Astrocyte (in vitro differentiated cells and primary cell): ENCODE measurements around the gene LZTR1. TPM values are rescaled to one million over a fixed set of nuclear protein-coding genes. Genes with fewer than 3 reads are reported as not detected.
"Not testable (repeated sequence)": the region's sequence is repeated elsewhere in the genome, so short reads cannot be mapped to it uniquely, and the experiment has no call there.

ENCODE experiments used
- DNase-seq: peaks from one replicate; pipeline ENCODE4 v3.0.0-alpha.2; 2010; ENCODE audit warnings: low read depth
- FAIRE-seq: peaks from 2 replicates; lab custom pipeline; 2011; peaks lifted over from hg19 to GRCh38; lab: Jason Lieb, UNC
- H2AFZ ChIP-seq: 2 replicates; pipeline ENCODE4 v1.6.0; 2012; ENCODE audit warnings: low read depth, low read length, inconsistent platforms
- H3K27ac ChIP-seq: 2 replicates; pipeline ENCODE4 v1.5.1; 2011; ENCODE audit warnings: low read depth, low read length, inconsistent platforms
- H3K27me3 ChIP-seq: 2 replicates; pipeline ENCODE4 v1.6.0; 2011; ENCODE audit warnings: low read length, inconsistent platforms; ENCODE audit not compliant: insufficient read depth
- H3K36me3 ChIP-seq: 2 replicates; pipeline ENCODE4 v1.5.1; 2011; ENCODE audit warnings: low read length, inconsistent platforms; ENCODE audit not compliant: insufficient read depth
- H3K4me1 ChIP-seq: 2 replicates; pipeline ENCODE4 v1.5.1; 2011; ENCODE audit warnings: low read length, inconsistent platforms; ENCODE audit not compliant: insufficient read depth
- H3K4me2 ChIP-seq: 2 replicates; pipeline ENCODE4 v1.6.0; 2012; ENCODE audit warnings: low read length, inconsistent platforms
- H3K4me3 ChIP-seq: 2 replicates; pipeline ENCODE4 v1.5.1; 2011; ENCODE audit warnings: low read depth, mild to moderate bottlenecking, low read length, inconsistent platforms; ENCODE audit not compliant: insufficient read depth
- H3K79me2 ChIP-seq: 2 replicates; pipeline ENCODE4 v1.6.0; 2012; ENCODE audit warnings: mild to moderate bottlenecking, low read length, inconsistent platforms; ENCODE audit not compliant: insufficient read depth
- H3K9ac ChIP-seq: 2 replicates; pipeline ENCODE4 v1.6.0; 2012; ENCODE audit warnings: mild to moderate bottlenecking, low read length, inconsistent platforms
- H3K9me3 ChIP-seq: 2 replicates; pipeline ENCODE4 v1.5.1; 2012; ENCODE audit warnings: low read depth, mild to moderate bottlenecking, low read length, inconsistent platforms; ENCODE audit not compliant: insufficient read depth
- H4K20me1 ChIP-seq: 2 replicates; pipeline ENCODE4 v1.6.0; 2012; ENCODE audit warnings: low read length, inconsistent platforms; ENCODE audit not compliant: insufficient read depth
- H3K27ac Mint-ChIP-seq: one replicate; pipeline ENCODE4 v1.8.0; 2021; ENCODE audit warnings: mild to moderate bottlenecking, mixed read lengths; ENCODE audit not compliant: unreplicated experiment
- H3K27me3 Mint-ChIP-seq: one replicate; pipeline ENCODE4 v1.8.0; 2021; ENCODE audit warnings: low read depth, mixed read lengths; ENCODE audit not compliant: unreplicated experiment
- H3K36me3 Mint-ChIP-seq: one replicate; pipeline ENCODE4 v1.8.0; 2021; ENCODE audit warnings: low read depth, mixed read lengths; ENCODE audit not compliant: unreplicated experiment
- H3K4me1 Mint-ChIP-seq: one replicate; pipeline ENCODE4 v1.8.0; 2021; ENCODE audit warnings: low read depth, mixed read lengths; ENCODE audit not compliant: unreplicated experiment
- H3K4me3 Mint-ChIP-seq: one replicate; pipeline ENCODE4 v1.8.0; 2021; ENCODE audit warnings: mild to moderate bottlenecking, moderate library complexity, mixed read lengths; ENCODE audit not compliant: unreplicated experiment
- H3K9me3 Mint-ChIP-seq: one replicate; pipeline ENCODE4 v1.8.0; 2021; ENCODE audit warnings: mild to moderate bottlenecking, mixed read lengths; ENCODE audit not compliant: unreplicated experiment
- CTCF ChIP-seq: IDR thresholded peaks from 2 replicates; pipeline ENCODE4 v1.5.1; 2011; ENCODE audit warnings: low read depth, mild to moderate bottlenecking, inconsistent platforms, low read length, moderate library complexity; ENCODE audit not compliant: insufficient read depth
- EZH2 ChIP-seq: IDR thresholded peaks from 2 replicates; pipeline ENCODE4 v1.6.1; 2012; ENCODE audit warnings: mild to moderate bottlenecking, low read length, inconsistent platforms; ENCODE audit not compliant: insufficient read depth
- total RNA-seq: library from RNA; stranded (reverse); gene quantifications from 2 replicates; pipeline ENCODE4 v1.2.1, GENCODE V29; 2021

Gene LZTR1
- total RNA-seq, 1 donor from 2014 or later = 62.0 TPM

GRCh38 chr22:21001601-21002325 is 19.7 kb downstream of the LZTR1 start, which contains the start of gene THAP7:
Gene THAP7 (minus strand): TSS chr22:21002118. CDS start chr22:21001911, 207 bp downstream.
- H4K20me1 ChIP-seq = peaks cover 27% of the 10 kb centered on the region
- H3K27me3 ChIP-seq = no peaks in the 10 kb centered on the region
- H3K4me2 ChIP-seq = peak within 1 kb of the TSS; percentile 96
- TF ChIP-seq EZH2 = no peak
- TF ChIP-seq CTCF = no peak
- H3K36me3 ChIP-seq = no peaks in the 10 kb centered on the region
- Mint-ChIP-seq H3K9me3 (no peaks in the 10 kb centered on the region), H3K27ac (peak within 1 kb of the TSS; percentile 97), H3K4me3 (peak within 1 kb of the TSS; percentile 95), H3K4me1 (no peaks in the 10 kb centered on the region), H3K27me3 (no peaks in the 10 kb centered on the region), H3K36me3 (no peaks in the 10 kb centered on the region)
- H3K79me2 ChIP-seq = peaks cover 40% of the 10 kb centered on the region
- H3K27ac ChIP-seq = peak within 1 kb of the TSS; percentile 98
- FAIRE-seq = no peak
- peaks cover 23% of the 10 kb centered on the region for H3K4me1 ChIP-seq
- peak; percentile 84 for DNase-seq
- peak within 1 kb of the TSS; percentile 68 for H3K4me3 ChIP-seq
- H2AFZ ChIP-seq = peak within 1 kb of the TSS; percentile 79
- peak within 1 kb of the TSS; percentile 95 for H3K9ac ChIP-seq
- no peaks in the 10 kb centered on the region for H3K9me3 ChIP-seq

- H3K79me2 ChIP-seq = peaks cover 40% of the 10 kb centered on the region
- H3K27ac Mint-ChIP-seq = no peak overlapping the region
- H3K36me3 ChIP-seq = no peaks in the 10 kb centered on the region
- no peaks in the 10 kb centered on the region for H3K36me3 Mint-ChIP-seq
- H3K9me3 ChIP-seq = no peaks in the 10 kb centered on the region
- H3K9ac ChIP-seq = no peak overlapping the region
- peaks cover 20% of the 10 kb centered on the region for H4K20me1 ChIP-seq
- no peak overlapping the region for H2AFZ ChIP-seq
- H3K4me3 Mint-ChIP-seq = no peak overlapping the region
- H3K4me1 ChIP-seq = peaks cover 23% of the 10 kb centered on the region
- no peaks in the 10 kb centered on the region for H3K27me3 ChIP-seq
- H3K4me1 Mint-ChIP-seq = no peaks in the 10 kb centered on the region
- FAIRE-seq = no peak
- DNase-seq = no peak
- H3K9me3 Mint-ChIP-seq = no peaks in the 10 kb centered on the region
- H3K4me2 ChIP-seq = peak overlapping the region; percentile 96
- no peak overlapping the region for H3K27ac ChIP-seq
- TF ChIP-seq EZH2 = no peak
- no peak for TF ChIP-seq CTCF
- H3K4me3 ChIP-seq = no peak overlapping the region
- H3K27me3 Mint-ChIP-seq = no peaks in the 10 kb centered on the region
Observed at GRCh38 chr22:21003782-21004181, 21.7 kb downstream of the LZTR1 start.

- H3K4me1 ChIP-seq, H3K4me3 Mint-ChIP-seq, H3K27ac Mint-ChIP-seq, DNase-seq, H3K9me3 ChIP-seq, H3K27me3 Mint-ChIP-seq, H3K9me3 Mint-ChIP-seq, H3K4me3 ChIP-seq, H3K4me2 ChIP-seq, H2AFZ ChIP-seq, H3K27ac ChIP-seq, H3K36me3 Mint-ChIP-seq, H3K9ac ChIP-seq, FAIRE-seq, H3K36me3 ChIP-seq, H3K4me1 Mint-ChIP-seq, H3K79me2 ChIP-seq, H4K20me1 ChIP-seq, H3K27me3 ChIP-seq: not testable (repeated sequence)
Observed at GRCh38 chr22:21009208-21009607, 27.1 kb downstream of the LZTR1 start.
